Lung (tissue), 12 donors: Measurements from ENCODE around the gene SEMA3C. TPM values are rescaled to one million over a fixed set of nuclear protein-coding genes. Genes with fewer than 3 reads are reported as not detected.

Source experiments
- ATAC-seq: fragments of 200-7000 bp; cut with Tn5 transposase; one replicate; pipeline ENCODE4 v1.9.1; 2020; ENCODE audit warnings: moderate number of reproducible peaks; ENCODE audit not compliant: insufficient read depth, low FRiP score
- DNase-seq, 3 donors: peaks; one replicate each; pipeline ENCODE4 v3.0.0-alpha.2; 2013 to 2017
- H3K27ac ChIP-seq, 2 donors: one replicate each; pipeline ENCODE4 v1.5.1; 2013; ENCODE audit warnings: mild to moderate bottlenecking in 2 of 2, moderate library complexity in 2 of 2, control low read depth in 1 of 2, inconsistent platforms in 1 of 2, low read depth in 1 of 2, low read length in 1 of 2
- H3K27me3 ChIP-seq, 3 donors: one replicate each; pipeline ENCODE4 v1.5.1; 2013; ENCODE audit warnings: low read length in 2 of 3; ENCODE audit not compliant: control insufficient read depth in 3 of 3, insufficient read depth in 3 of 3
- H3K36me3 ChIP-seq, 4 donors: one replicate each; pipeline ENCODE4 v1.5.1; 2013; ENCODE audit warnings: low read length in 4 of 4, mild to moderate bottlenecking in 1 of 4, moderate library complexity in 1 of 4; ENCODE audit not compliant: control insufficient read depth in 4 of 4, insufficient read depth in 4 of 4
- H3K4me1 ChIP-seq, 5 donors: one replicate each; pipeline ENCODE4 v1.5.1; 2013; ENCODE audit warnings: low read length in 5 of 5, mild to moderate bottlenecking in 2 of 5, moderate library complexity in 1 of 5; ENCODE audit not compliant: control insufficient read depth in 5 of 5, insufficient read depth in 5 of 5
- H3K4me3 ChIP-seq: one replicate; pipeline ENCODE4 v1.5.1; 2013; ENCODE audit warnings: mild to moderate bottlenecking, control low read depth, moderate library complexity
- H3K9ac ChIP-seq, 2 donors: one replicate each; pipeline ENCODE4 v1.5.1; 2013; ENCODE audit warnings: low read length in 2 of 2, control low read depth in 1 of 2; ENCODE audit not compliant: insufficient read depth in 1 of 2
- H3K9me3 ChIP-seq, 4 donors: one replicate each; pipeline ENCODE4 v1.5.1; 2013; ENCODE audit warnings: low read length in 3 of 4, mild to moderate bottlenecking in 1 of 4, moderate library complexity in 1 of 4; ENCODE audit not compliant: control insufficient read depth in 4 of 4, insufficient read depth in 3 of 4
- WGBS, 2 donors: extraction: QIAGEN DNeasy Blood & Tissue Kit; methylation state at CpG; one replicate each; pipeline ENCODE4 v1.1.7; 2013; 5-methylcytosine and 5-hydroxymethylcytosine counted together
- polyA plus RNA-seq, 2 donors: library from polyadenylated mRNA; stranded (reverse); fragments of 200-250 nt; gene quantifications; one replicate each; pipeline ENCODE4 v1.2.1, GENCODE V29; 2013
- total RNA-seq, 2 donors: library from RNA; depleted of rRNA in 1 of 2; stranded (reverse); fragments of >200 nt in 1 of 2; gene quantifications; one replicate each; pipeline ENCODE4 v1.2.1, GENCODE V29; 2014 to 2021
- TF ChIP-seq, protein P1 (sequence below): IDR thresholded peaks from 2 replicates; pipeline ENCODE4 v1.5.1; 2012; ENCODE audit warnings: mild to moderate bottlenecking; ENCODE audit errors: control extremely low read depth, extremely low read depth
- donor health status: control.
- donor health status: control.
- donor health status: Bipolar disorder and iron deficiency.
- donor health status: healthy.
- donor health status: DM: yes; HTN: yes; CAD: no.

Gene SEMA3C
- total and polyA plus RNA-seq, 4 donors = 6.9 to 87.2 (median 33.7) TPM

DNA sequence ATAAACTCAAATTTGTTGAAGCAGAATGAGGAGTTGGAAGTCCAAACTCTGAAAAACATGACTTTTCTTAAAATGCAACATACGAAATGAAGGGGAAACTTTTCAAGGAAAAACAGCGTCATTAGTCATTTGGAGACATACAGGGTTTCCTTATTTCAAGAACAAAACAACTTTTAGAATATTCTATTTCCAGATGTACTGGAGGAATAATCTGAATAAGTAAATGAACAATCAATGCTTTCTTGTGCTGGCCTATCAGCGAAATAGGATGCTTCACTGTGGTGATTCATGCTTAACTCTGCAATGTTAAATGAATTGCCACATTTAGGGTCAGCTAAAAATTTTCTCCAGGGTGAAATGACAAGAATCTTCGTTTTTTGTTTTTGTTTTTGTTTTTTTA, 114.3 kb downstream of the SEMA3C start:
- Histone ChIP-seq H3K27ac (no peak overlapping the region), H3K27me3 (no peaks in the 10 kb centered on the region), H3K9ac (no peak overlapping the region), H3K9me3 (no peaks in the 10 kb centered on the region), H3K4me3 (no peak overlapping the region), H3K4me1 (no peaks in the 10 kb centered on the region), H3K36me3 (no peaks in the 10 kb centered on the region)
- DNase-seq (no peak), ATAC-seq (no peak)
- WGBS, 2 donors = 87 to 94% methylated on average over 4 of the region's 4 CpGs
- TF ChIP-seq, protein P1, sequence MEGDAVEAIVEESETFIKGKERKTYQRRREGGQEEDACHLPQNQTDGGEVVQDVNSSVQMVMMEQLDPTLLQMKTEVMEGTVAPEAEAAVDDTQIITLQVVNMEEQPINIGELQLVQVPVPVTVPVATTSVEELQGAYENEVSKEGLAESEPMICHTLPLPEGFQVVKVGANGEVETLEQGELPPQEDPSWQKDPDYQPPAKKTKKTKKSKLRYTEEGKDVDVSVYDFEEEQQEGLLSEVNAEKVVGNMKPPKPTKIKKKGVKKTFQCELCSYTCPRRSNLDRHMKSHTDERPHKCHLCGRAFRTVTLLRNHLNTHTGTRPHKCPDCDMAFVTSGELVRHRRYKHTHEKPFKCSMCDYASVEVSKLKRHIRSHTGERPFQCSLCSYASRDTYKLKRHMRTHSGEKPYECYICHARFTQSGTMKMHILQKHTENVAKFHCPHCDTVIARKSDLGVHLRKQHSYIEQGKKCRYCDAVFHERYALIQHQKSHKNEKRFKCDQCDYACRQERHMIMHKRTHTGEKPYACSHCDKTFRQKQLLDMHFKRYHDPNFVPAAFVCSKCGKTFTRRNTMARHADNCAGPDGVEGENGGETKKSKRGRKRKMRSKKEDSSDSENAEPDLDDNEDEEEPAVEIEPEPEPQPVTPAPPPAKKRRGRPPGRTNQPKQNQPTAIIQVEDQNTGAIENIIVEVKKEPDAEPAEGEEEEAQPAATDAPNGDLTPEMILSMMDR = no peak

DNA sequence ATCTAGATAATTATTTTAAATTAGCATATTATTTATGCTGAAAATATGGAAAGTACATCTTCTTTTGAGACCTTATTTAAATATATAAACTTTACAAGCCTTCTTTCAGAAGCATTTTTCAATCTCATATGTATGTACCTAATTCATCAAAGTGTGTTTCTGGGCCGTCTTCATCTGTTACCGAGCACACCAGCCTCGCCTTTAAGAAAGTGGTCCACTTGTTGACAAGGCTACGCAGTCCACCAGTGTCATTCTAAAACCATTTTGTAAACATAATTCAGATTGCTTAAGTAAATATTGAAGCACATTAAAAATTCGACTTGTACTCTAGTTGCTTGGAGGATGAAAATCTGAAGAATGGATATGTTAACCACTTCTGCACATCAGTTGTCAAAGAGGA, 116.3 kb downstream of the SEMA3C start:
- TF ChIP-seq, protein P1 = no peak
- Histone ChIP-seq H3K9me3 (no peaks in the 10 kb centered on the region), H3K4me1 (no peaks in the 10 kb centered on the region), H3K27me3 (no peaks in the 10 kb centered on the region), H3K27ac (no peak overlapping the region), H3K9ac (no peak overlapping the region), H3K36me3 (no peaks in the 10 kb centered on the region), H3K4me3 (no peak overlapping the region)
- DNase-seq = no peak
- ATAC-seq = no peak
- 73 to 88% methylated on average over 5 of the region's 5 CpGs for WGBS, 2 donors

DNA sequence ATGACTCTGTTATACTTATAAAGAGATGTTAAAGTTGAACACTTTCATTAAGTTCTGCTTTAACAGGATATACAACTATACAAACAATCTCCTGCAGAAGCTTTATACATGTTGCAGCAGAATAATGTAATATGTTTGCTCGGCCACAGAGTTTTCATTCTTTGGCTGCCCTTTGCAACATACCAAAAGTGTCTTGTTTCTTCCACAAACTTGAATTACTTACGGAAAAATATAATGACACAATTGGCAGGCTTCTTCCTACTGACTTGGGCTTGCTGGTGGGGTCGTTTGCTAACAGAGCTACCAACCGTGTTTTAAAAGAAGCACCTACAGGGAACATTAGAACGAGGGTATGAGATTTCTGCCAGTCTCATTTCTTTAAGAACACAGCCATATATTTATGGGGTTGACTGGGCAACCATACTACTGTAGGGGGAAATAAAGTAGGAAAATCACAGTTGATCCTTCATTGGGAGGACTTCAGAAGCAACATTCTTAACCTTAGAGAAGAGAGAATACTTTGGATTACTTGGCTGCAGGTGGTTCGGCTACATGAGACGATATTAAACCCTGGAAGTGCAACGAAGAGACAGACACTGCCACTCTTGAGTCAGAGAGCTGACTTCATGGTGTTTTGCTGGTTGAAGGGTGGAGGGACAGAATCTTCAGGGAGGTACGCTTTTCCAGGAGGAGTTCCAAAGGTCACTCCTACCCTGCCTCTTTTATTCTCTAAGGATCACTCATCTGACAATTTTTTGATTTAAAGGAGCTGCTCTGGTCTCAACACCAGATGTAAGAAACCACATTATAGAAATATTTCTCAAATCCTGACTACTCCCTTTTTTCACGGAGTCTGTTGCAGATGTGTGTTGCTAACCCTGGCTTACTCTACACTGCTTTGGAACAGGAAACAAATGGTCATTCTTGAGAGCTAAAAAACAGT, 123.9 kb downstream of the SEMA3C start:
- WGBS, 2 donors = 84 to 89% methylated on average over 10 of the region's 10 CpGs
- TF ChIP-seq, protein P1 = no peak
- H3K9me3 ChIP-seq = no peaks in the 10 kb centered on the region
- ATAC-seq (no peak), DNase-seq (peak in 2 of 3 donors; percentile 59 to 72)
- no peak overlapping the region for H3K4me3 ChIP-seq
- peaks cover 0 to 2% (median 0%) of the 10 kb centered on the region in 4 donors for H3K36me3 ChIP-seq
- no peak overlapping the region for H3K9ac ChIP-seq
- H3K27ac ChIP-seq = no peak overlapping the region
- no peaks in the 10 kb centered on the region for H3K27me3 ChIP-seq
- peaks cover 0 to 15% (median 0%) of the 10 kb centered on the region in 5 donors for H3K4me1 ChIP-seq
